HG02981 (cell line): ENCODE data around the gene NDUFS7.
A peak's percentile ranks its signal among the peaks of the same experiment; 100 is the strongest.

Source experiments
- ATAC-seq: cut with Tn5 transposase; IDR thresholded peaks from one replicate; pipeline ENCODE4 v1.9.1; 2021; ENCODE audit warnings: mild to moderate bottlenecking, moderate library complexity; ENCODE audit not compliant: unreplicated experiment

NDUFS7 gene

DNA sequence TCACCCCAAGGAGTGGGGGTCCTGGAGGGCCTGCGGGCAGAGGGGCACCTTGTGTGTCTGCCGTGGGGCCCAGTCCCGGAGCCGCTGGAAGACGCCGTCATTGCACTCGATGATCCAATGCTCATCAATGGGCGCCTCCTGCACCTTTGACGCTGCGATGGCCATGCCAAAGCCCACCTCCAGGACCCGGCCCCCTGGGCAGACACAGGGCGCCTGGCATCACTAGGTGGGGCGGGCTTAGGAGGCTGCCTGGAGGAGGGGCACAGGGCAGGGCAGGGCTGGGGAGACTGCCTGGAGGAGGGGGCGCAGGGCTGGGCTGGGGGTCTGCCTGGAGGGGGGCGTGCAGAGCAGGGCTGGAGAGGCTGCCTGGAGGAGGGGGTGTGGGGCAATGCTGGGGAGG is 16.0 kb downstream of the NDUFS7 start:
- ATAC-seq: no peak

DNA sequence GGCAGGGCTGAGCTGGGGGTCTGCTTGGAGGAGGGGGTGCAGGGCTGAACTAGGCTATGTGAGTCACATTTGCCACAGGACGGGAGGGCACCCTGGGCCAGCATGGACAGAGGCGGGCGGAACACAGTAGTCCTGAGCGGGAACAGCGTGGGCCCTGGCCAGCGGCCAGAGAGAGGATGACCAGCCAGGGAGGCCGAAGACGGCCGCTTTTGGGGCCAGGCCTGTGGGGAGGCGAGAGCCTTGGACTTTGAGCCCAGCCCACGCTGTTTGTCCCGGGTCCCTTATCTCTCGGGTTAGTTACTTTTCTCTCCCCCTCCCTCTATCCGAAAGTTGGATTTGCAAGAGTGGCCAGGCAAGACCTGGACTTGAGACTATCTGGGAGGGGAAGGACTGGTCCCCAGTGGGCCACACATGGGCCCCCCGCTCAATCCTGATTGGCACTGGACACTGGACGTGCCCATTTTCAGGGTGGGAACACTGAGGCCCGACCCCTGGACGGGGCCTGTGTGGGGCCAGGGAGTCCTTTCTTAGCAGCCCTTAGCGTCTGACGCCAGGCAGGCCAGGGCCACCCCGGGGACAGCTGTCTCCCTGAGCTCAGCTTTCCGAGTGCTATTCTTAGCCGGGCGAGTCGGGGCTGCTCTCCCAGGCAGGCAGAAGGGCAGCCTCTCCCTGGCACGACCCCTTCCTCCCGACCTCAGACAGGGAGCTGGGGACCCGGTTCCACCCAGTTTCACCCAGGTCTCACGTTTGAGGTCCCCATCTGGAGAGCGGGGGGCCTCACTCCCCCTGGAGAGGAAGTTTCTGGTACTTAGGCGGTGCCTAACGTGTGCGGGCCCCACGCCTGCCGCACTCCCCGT is 16.8 kb downstream of the NDUFS7 start:
- no peak for ATAC-seq

DNA sequence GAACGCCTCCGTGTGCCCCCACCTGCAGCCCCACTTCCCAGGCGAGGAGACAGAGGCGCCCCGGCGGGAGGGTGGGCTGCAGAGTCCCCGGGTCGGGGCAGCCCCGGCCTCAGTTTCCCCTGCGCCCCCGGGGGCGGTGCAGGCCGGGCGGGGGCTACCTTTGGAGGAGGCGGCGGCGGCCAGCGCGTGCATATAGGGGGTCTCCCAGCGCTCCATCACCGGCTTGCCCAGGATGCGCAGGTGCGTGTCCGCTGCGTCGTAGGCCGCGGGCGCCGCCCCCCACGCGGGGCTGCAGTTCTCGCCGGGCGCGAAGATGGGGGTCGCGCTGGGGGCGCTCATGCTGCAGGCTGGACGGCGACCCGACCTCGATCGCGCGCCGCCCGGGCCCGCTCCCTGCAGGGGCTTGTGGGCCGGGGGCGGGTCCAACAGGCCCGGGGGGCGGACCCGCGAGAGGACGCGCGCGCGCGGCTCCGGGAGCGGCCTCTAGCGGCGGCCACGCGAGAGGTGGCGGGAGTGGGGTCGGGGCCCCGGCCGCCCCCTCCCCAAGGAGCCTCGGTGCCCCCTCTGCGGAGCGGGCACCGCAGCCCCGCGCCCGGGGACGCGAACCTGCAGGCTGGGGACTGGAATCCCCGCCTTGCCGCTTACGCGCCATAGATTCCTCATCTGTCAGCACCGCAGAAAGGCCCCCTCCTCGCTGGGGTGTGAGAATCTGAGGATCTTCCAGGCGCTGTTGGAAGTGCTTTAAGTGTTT is 17.6 kb downstream of the NDUFS7 start, which contains the start of gene GAMT:
Gene GAMT (minus strand): TSS at position 405 of the 751 bp plus-strand sequence. CDS start 66 bp downstream, at position 339.
- ATAC-seq: no peak

DNA sequence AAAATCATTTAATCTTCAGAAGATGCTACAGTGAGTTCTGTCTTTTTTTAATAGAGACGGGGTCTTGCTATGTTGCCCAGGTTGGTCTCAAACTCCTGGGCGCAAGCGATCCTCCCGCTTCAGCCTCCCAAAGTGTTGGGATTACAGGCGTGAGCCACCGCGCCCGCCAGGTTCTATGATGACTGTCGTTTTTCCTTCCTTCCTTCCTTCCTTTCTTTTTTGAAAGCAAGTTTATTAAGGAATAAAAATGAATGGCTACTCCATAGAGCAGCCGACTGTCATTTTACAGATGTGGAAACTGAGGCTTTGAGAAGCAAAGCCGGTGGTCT is 18.1 kb downstream of the NDUFS7 start:
- no peak for ATAC-seq

DNA sequence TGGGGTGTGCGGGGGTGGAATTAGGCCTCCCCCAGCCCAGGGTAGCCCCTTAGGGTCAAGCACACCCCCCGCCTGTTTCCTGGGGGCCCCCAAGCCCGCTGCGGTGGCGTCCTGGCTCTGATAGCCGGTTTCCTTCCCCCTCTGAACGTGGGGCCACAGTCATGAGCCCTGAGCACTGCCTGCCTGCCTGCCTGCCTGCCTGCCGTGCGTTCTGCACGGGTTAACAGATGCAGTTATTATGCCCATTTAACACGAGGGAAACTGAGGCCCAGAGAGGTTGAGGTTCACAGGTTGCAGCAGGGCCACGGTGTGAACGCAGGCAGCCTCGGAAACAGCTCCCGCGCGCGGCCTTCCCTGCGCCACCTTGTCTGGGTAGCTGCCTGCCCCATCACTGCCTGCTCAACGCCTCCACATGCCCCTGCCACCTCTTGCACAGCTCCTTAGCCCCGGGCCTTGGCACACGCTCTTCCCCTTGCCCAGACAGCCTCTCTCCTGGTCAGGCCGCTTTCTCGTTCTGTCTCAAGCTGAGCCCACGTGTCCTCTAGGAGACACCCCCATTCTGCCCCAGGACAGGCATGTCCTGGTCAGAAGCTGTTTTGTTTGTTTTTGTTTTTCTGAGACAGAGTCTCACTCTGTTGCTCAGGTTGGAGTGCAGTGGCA is 18.8 kb downstream of the NDUFS7 start:
- ATAC-seq: no peak

DNA sequence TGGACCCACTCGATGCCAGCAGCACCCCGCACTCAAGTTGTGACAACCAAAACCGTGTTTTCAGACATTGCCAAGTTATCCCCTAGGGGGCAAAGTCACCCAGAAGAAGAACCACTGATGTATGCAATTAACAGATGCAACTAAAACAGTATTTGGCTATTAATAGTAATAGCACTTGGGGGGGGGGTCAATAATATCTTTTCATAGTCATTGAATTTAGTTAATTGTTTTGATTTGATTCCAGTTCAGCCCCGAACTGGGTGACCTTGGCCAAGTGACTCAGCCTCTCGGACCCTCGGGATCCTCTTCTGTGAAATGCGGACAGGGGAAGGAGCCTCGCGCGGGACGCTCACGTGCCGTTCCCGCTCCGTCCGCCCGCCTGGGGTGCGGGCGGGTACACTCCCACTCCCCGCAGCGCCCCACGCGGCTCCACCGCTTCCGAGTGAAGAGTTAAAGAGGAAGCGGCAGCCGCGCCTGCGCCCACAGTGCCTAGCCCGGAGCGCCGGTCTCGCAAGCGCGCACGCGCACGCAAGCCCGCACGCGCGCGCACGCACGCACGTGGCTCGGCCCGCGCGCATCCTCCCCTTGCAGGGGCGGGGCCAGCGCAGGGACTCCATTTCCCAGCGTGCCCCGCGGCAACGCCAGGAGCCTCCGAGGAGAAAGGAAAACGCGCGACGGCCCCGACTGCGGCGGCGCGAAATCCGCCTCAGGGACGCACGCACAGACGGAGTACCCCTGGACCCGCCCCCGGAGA is 23.2 kb downstream of the NDUFS7 start:
- ATAC-seq: peak; percentile 77

DNA sequence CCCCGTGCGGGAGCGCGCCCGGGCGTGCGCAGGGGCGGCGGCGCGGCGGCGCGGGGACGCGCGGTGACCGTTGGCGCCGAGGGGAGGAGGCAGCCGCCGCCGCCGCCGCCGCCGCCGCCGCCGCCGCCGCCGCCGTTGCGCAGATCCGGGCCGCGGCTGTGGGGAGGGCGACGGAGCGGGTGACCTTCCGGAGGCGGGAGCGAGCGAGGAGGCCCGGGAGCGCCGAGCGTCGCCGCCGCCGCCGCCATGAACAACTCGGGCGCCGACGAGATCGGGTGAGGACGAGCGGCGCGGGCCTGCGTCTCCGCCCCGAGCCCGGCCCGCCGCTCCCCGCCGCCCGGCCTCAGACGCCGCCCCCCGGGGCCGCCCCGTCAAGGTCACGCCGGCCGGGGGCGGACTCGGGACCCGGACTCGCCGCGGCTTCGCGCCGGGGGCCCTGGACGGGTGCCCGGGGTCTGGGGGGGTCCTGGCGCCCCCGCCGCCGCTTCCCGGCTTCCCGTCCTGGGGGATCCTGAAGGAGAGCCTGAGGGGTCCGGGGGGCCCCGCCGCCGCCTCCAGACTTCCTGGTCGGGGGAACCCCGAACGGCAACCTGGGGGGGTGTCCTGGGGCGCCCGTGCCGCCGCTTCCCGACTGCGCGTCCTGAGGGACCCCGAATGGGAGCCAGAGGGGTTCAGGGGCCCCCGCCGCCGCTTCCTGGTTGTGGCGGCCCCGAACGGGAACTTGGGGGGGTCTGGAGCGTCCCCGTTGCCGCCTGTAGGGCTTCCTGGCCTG is 24.0 kb downstream of the NDUFS7 start, which contains the start of gene DAZAP1:
Gene DAZAP1 (plus strand): TSS at position 59 of the 772 bp plus-strand sequence. CDS start 188 bp downstream, at position 247.
- peak; percentile 14 for ATAC-seq

DNA sequence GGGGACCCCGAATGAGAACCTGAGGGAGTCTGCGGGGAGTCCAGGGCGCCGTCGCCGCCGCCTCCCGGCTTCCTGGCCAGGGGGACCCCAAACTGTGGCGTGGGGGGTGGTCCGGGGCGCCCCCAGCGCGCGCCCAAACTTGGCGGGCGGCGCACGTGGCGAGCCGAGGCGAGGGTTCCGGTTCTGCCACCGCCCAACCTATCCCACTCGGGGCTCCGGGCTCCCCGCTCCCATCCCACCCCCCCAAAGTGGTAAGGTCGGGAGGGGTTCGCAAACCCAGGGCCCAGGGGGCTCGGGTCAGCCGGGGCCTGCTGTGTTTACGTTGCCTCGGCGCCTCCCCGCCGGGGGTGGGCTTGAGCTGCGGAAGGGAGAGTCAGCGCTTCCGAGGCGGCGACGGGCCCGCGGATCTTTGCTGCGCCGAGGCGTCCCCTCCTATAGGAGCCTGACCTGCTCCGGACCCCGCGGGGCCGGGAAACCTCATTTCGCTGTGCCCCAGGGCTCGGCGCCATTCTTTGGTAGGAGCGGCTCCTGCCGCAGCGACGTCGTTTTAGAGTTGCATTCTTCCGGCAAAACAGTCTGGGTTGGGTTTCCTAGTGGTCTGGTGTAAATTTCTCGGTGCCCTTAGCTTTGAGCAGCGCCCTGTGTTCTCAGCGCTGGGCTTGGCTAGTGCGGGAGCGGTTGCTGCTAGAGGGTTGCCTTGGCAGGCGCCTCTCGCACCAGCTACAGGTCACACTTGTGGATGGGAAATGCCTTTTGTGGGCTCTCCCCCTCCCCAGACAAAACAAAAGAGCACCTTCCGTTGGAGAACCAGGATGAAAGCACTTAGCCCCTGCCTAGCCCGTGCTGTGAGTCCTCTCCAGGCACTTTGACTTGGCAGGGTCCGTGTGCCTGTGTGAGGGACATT is 24.8 kb downstream of the NDUFS7 start:
- ATAC-seq: no peak

DNA sequence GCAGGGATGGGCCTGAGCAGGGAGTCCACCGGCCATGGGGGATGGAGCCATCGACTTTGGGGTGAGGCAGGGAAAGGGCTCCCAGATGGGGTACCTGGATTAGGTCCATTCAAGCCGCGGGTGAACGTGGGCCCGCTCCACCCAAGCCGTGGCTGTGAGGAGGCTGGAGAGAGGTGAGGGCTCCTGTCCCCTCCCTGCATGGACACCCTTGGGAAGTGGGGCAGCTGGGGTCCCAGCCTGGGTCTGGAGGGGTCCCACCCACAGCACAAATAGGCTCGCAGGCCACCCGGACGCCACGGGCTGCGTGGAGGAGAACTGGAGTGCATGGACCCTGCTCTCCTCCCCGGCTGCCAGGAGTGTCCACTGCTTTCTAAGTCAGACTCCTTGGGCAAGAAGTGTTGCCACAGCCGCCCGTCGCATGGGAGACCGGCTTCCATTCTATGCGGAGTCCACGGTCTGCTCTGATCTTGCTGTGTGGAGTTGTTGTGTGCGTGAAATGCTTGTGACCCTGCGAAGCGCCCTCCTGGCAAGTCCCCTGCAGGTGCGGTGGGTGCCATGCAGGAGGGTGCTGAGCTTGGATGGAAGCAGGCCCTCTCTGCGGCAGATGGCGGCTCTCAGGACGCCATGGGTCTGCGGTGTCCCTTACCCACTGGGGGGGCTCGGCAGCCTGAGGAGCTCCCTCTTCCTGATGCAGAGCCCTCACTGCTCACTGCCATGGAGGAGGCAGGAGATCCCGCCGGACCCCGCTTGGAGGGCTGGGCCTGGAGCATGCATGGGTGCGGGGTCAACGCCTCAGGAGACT is 25.7 kb downstream of the NDUFS7 start:
- ATAC-seq: no peak

DNA sequence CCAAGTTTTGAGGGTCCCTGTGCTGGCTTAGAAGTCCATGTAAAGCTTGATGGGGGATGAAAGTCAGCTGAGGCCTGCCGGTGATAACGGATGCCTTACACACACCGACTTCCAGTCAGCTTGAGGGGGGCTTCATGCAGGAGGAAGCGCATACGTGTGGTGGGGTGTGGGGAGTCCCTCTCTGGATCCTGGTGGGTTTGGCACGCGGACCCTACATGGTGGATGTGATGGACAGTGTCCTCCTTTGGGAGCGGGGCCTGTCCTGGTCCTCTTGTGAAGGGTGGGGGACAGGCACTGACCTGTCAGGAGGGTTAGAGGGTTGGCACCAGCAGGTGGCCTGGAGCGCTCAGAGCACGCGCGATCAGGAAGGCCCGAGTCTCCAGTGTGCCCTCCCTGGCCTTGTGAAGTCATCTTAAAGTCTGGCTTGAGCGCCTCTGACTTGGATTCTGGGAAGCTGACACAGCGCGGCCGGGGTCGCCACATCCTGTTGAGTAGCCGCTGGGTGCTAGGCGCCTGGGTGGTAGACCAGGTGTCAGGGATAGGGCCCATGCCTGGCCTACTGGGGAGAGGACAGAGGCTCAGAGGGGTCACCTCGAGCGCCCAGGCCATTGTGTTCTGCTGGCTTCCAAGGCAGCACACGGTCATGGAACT is 26.6 kb downstream of the NDUFS7 start:
- ATAC-seq: no peak

DNA sequence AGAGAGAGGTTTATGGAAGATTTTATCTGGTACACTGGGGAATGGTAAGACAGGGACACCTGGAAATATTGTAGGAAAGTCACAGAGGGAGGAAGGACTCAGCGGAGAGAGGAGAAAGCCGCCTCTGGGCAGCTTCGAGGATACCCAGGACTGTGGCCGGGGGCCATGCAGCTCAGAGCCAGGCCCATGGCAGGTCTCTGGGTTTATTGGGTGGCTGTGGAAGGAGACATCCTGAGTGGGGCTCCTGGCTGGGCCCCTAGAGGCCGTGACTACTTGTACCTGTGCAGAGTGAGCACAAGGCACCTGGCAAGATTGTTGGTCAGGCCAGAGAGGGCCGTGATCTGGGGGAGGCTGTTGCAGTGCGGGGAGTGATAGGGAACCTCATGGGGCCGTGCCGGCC is 27.1 kb downstream of the NDUFS7 start:
- ATAC-seq: no peak

DNA sequence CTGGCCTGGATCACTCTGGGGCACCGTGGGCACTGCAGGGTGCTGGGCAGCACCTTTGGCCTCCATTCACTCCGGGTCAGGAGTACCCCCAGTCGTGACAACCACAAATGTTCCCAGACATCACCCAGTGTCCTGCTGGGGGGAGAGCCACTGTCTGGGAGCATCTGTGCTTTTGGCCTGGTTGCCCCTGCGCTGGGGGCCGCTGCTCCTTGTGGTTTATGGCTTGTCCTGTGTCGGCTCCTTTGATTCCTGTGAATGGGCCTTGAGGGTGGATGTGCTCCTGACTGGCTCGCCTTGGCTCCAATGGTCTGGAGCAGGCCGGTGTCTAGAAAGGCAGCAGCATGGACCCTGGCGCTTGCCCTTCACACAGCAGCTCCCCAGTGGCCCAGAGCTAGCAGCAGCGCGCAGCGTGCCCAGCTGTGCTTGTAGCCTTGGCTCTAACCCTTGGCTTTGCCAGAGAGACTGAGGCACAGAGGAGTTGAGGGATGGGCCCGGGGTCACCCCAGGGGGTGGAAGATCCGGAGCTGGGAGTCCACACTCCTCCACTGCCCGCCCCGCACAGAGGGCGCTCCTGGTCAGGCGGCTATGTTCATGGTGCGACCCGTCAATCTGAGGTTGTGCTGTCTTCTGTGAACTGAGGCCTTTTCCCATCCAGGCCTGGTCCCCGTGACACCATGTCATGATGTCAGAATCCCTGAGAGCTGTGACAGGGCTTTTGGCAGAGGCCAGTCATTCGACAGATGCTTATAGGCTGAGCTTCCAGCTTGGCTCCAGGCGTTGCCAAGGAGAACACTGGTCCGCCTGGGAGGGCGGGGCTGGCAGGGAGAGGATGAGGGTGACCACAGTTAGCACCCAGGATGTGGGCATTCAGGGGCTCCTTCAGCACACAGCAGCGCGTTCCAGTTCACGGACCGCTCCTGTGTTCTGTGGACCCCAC is 27.8 kb downstream of the NDUFS7 start:
- no peak for ATAC-seq

DNA sequence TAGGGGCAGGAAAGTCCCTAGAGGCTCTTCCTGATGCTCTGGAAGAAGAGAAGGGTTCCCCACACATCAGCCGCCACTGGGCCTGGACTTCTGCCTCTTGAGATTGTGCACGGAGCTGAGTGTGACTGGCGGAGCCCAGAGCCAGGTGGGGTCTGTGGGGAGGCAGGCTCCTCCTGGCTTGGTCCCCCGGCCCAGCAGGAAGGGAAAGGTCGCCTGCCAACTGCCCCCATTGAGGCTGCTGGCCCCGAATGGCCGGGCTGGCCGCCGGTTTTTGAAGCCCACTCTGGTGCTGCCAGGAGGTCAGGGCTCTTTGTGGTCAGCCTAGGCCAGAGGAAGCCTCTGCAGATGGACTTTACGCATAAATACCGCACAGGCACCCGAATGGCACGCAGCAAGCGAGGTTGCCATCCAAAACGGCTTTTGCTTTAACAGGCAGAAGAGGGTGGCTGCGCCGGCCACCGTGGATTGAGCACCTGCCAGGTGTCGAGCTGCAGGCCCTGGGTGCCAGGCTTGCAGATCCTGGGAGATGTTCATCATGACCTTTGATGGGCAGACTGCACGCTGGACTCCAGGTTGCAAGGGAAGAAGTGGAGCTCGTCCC is 28.7 kb downstream of the NDUFS7 start:
- no peak for ATAC-seq

DNA sequence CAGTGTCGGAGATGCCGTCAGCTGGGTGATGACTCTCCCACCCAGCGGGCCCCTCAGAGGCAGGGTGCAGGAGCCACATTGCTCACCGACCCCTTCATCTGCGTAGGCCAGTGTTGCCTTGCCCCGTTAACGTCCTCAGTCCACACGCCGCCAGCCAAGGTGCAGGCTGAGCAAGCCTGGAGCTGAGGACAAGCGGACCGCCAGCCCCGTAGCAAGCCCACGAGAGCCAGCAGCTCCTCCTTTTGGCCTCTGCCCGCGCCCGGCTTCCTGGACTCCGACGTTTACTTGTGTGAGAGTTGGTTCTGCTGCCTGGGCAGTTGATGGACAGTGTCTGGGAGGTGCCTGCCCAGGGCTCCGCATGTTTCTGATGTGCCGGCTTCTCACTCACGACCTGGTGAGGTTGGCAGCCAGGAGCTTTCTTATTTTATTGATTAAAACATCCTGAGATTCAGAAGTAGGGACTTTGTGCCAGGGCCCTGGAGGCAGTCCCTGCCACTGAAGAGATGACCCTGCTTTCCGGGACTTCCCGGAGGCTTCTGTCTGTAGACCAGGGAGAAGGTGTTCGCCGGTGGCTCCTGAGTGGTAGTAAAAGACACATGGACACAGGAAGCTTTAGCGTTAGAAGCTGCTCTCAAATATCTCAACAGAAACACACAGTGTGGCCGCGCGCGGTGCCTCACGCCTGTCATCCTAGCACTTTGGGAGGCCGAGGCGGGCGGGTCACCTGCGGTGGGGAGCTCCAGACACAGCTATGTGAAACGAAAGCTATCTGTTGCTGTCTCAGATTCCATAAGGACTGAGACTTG is 29.5 kb downstream of the NDUFS7 start:
- ATAC-seq: no peak
